Lower lobe of right lung (tissue), 2 donors: Measurements from ENCODE around the gene RENBP. TPM values are rescaled to one million over a fixed set of nuclear protein-coding genes. Genes with fewer than 3 reads are reported as not detected.

Experiments
- ATAC-seq, 2 donors: fragments of 200-7000 bp; cut with Tn5 transposase; one replicate each; pipeline ENCODE4 v1.9.1; 2020 to 2022; ENCODE audit warnings: mild to moderate bottlenecking in 2 of 2, moderate library complexity in 2 of 2
- DNase-seq: peaks from one replicate; pipeline ENCODE4 v3.0.0-alpha.2; 2020
- H3K27ac ChIP-seq: fragments of 200-600 bp; one replicate; pipeline ENCODE4 v1.8.0; 2022
- H3K27me3 ChIP-seq: fragments of 200-600 bp; one replicate; pipeline ENCODE4 v1.8.0; 2022; ENCODE audit warnings: low read depth
- H3K36me3 ChIP-seq: fragments of 200-600 bp; one replicate; pipeline ENCODE4 v1.8.0; 2022; ENCODE audit warnings: mild to moderate bottlenecking
- H3K4me1 ChIP-seq: fragments of 200-600 bp; one replicate; pipeline ENCODE4 v1.8.0; 2022
- H3K4me3 ChIP-seq: fragments of 200-600 bp; one replicate; pipeline ENCODE4 v1.8.0; 2022; ENCODE audit warnings: mild to moderate bottlenecking
- H3K9me3 ChIP-seq: fragments of 200-600 bp; one replicate; pipeline ENCODE4 v1.8.0; 2022
- intact Hi-C: fragments of 100-400 bp; cut with DNase I; formaldehyde crosslinking; loops from one replicate; pipeline ENCODE4 v1.11.0; 2022
- total RNA-seq: library from RNA; stranded (reverse); fragmentation: NEBNext Ultra II Directional; extraction: Animal tissue kit (Norgen Biotek cat#: 25700); gene quantifications from one replicate; pipeline ENCODE4 v1.2.1, GENCODE V29; 2021
- TF ChIP-seq, protein P1 (sequence below): fragments of 200-600 bp; IDR thresholded peaks from one replicate; pipeline ENCODE4 v1.8.0; 2022; ENCODE audit warnings: antibody characterized with exemption, mild to moderate bottlenecking
- donor health status: DM: no; HTN: yes; CAD: no; lungs with severe emphysema.

The RENBP gene
- total RNA-seq, 1 donor from 2014 or later = 57.0 TPM

DNA sequence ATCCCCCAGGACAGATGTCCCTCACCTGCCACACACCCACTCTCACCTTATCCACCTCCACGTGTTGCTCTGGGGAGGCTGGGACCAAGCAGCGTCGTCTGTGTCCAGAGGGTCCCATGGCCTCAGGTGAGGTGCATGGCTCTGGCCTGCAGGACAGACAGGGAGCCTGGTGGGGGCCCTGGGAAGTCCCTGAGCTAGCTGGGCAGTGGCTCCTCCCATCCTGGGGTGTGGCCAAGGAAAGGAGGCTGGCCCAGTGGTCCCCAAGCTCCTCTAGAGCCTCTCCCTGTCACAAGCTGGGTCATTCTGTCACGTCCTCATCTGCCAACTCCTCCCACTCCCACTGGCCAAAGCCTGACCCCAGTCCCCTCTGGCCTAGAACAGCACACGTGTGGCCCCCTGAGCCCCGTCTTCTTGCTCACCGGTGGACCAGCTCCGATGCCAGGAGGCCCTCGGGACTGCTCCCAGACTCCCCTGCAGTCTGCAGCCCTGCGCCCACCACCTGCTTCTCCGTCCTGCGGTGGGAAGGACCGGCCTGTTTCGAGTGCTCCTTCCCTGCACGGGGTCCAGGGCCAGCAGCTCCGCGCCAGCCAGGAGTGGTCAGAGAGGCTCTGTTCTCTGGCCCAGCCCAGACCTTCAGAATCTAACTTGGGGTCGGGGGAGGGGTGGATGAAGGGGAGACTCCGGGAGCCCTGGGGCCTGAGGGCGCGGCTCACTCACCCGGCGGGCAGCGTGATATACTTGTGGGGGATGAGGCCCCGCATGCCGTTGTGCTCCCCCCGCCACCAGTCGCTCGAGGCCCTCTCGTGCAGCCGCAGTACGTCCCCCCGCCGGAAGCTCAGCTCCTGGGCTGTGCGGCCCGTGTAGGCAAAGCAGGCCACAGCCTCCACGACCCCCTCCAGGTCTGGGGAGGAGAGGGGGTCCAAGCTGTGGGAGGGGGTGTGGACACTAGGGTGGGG is 35.1 kb downstream of the RENBP start:
- DNase-seq (no peak), ATAC-seq (no peak)
- intact Hi-C loops = no loop called here
- Histone ChIP-seq H3K4me3 (no peak overlapping the region), H3K27ac (no peak overlapping the region), H3K4me1 (peaks cover 8% of the 10 kb centered on the region), H3K9me3 (no peaks in the 10 kb centered on the region), H3K36me3 (peaks cover 8% of the 10 kb centered on the region), H3K27me3 (no peaks in the 10 kb centered on the region)
- TF ChIP-seq, protein P1, sequence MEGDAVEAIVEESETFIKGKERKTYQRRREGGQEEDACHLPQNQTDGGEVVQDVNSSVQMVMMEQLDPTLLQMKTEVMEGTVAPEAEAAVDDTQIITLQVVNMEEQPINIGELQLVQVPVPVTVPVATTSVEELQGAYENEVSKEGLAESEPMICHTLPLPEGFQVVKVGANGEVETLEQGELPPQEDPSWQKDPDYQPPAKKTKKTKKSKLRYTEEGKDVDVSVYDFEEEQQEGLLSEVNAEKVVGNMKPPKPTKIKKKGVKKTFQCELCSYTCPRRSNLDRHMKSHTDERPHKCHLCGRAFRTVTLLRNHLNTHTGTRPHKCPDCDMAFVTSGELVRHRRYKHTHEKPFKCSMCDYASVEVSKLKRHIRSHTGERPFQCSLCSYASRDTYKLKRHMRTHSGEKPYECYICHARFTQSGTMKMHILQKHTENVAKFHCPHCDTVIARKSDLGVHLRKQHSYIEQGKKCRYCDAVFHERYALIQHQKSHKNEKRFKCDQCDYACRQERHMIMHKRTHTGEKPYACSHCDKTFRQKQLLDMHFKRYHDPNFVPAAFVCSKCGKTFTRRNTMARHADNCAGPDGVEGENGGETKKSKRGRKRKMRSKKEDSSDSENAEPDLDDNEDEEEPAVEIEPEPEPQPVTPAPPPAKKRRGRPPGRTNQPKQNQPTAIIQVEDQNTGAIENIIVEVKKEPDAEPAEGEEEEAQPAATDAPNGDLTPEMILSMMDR = no peak

DNA sequence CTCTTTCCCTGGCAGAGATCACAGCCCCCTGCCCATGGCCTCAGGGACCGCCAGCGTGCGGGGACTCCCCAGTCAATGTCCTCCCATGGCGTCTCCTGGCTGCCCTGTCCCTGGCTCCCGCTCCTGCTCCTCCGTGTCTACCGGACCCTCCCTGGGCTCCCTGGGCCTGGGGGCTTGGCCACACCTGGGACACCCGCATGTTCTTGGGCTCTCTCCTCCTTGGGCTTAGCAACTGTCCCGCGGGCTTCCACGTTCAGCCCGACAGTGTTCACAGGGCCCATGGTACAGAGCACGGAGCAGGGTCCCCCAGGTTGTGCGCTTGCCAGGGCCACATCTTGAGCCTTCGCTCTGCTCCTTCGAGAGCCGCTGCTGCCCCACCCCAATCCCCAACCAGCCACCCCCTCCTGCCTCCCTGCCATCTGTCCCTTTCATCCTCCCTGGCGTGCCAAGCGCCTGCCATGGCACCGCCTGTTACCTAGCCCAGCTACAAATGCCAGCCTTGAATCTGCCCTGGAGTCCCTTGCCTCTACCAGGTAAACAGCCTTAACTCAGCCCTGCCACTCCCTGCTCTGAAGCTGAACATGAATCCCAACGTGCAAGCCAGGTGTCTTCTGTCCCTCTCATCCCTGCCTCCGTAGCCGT is 36.1 kb downstream of the RENBP start:
- H3K4me3 ChIP-seq = no peak overlapping the region
- TF ChIP-seq, protein P1 = no peak
- ATAC-seq (no peak), DNase-seq (no peak)
- H3K27me3 ChIP-seq = no peaks in the 10 kb centered on the region
- peaks cover 13% of the 10 kb centered on the region for H3K4me1 ChIP-seq
- no peak overlapping the region for H3K27ac ChIP-seq
- H3K9me3 ChIP-seq = no peaks in the 10 kb centered on the region
- peaks cover 8% of the 10 kb centered on the region for H3K36me3 ChIP-seq
- intact Hi-C loops = no loop called here

- DNase-seq = no peak
- TF ChIP-seq, protein P1 = no peak
- peaks cover 13% of the 10 kb centered on the region for H3K4me1 ChIP-seq
- ATAC-seq = no peak
- H3K27ac ChIP-seq = no peak overlapping the region
- H3K9me3 ChIP-seq = no peaks in the 10 kb centered on the region
- H3K4me3 ChIP-seq = no peak overlapping the region
- H3K27me3 ChIP-seq = no peaks in the 10 kb centered on the region
- peaks cover 1% of the 10 kb centered on the region for H3K36me3 ChIP-seq
- intact Hi-C loops = no loop called here
Measured at GRCh38 chrX:153907456-153907855, 37.0 kb downstream of the RENBP start.

DNA sequence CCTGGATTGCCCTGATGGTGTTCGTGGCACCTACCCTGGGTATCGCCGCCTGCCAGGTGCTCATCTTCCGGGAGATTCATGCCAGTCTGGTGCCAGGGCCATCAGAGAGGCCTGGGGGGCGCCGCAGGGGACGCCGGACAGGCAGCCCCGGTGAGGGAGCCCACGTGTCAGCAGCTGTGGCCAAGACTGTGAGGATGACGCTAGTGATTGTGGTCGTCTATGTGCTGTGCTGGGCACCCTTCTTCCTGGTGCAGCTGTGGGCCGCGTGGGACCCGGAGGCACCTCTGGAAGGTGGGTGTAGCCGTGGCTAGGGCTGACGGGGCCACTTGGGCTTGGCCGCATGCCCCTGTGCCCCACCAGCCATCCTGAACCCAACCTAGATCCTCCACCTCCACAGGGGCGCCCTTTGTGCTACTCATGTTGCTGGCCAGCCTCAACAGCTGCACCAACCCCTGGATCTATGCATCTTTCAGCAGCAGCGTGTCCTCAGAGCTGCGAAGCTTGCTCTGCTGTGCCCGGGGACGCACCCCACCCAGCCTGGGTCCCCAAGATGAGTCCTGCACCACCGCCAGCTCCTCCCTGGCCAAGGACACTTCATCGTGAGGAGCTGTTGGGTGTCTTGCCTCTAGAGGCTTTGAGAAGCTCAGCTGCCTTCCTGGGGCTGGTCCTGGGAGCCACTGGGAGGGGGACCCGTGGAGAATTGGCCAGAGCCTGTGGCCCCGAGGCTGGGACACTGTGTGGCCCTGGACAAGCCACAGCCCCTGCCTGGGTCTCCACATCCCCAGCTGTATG is 38.1 kb downstream of the RENBP start:
- DNase-seq (no peak), ATAC-seq (peak in 1 of 2 donors; percentile 36)
- Histone ChIP-seq H3K27me3 (no peaks in the 10 kb centered on the region), H3K36me3 (no peaks in the 10 kb centered on the region), H3K4me3 (no peak overlapping the region), H3K4me1 (peaks cover 13% of the 10 kb centered on the region), H3K27ac (no peak overlapping the region), H3K9me3 (no peaks in the 10 kb centered on the region)
- TF ChIP-seq, protein P1 = no peak
- intact Hi-C loops = no loop called here

DNA sequence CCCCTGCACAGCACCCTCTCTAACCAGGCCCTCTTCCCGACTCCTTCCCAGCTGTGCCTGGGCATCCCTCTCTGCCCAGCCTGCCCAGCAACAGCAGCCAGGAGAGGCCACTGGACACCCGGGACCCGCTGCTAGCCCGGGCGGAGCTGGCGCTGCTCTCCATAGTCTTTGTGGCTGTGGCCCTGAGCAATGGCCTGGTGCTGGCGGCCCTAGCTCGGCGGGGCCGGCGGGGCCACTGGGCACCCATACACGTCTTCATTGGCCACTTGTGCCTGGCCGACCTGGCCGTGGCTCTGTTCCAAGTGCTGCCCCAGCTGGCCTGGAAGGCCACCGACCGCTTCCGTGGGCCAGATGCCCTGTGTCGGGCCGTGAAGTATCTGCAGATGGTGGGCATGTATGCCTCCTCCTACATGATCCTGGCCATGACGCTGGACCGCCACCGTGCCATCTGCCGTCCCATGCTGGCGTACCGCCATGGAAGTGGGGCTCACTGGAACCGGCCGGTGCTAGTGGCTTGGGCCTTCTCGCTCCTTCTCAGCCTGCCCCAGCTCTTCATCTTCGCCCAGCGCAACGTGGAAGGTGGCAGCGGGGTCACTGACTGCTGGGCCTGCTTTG is 38.9 kb downstream of the RENBP start:
- no peak for DNase-seq
- intact Hi-C loops = no loop called here
- TF ChIP-seq, protein P1 = no peak
- H3K9me3 ChIP-seq = no peaks in the 10 kb centered on the region
- H3K27ac ChIP-seq = no peak overlapping the region
- H3K4me3 ChIP-seq = peak overlapping the region; percentile 31
- peaks cover 13% of the 10 kb centered on the region for H3K4me1 ChIP-seq
- no peaks in the 10 kb centered on the region for H3K27me3 ChIP-seq
- no peaks in the 10 kb centered on the region for H3K36me3 ChIP-seq
- ATAC-seq = no peak
